Type B pancreatic cell (in vitro differentiated cells): ENCODE results near the gene ISG15. TPM values are rescaled to one million over a fixed set of nuclear protein-coding genes. Genes with fewer than 3 reads are reported as not detected.
A peak's percentile ranks its signal among the peaks of the same experiment; 100 is the strongest.

Experiments used
- DNase-seq: peaks from one replicate; pipeline ENCODE4 v3.0.0; 2021; ENCODE audit warnings: mixed read lengths; ENCODE audit not compliant: unreplicated experiment; ENCODE audit errors: extremely low spot score
- H3K27ac Mint-ChIP-seq: 2 replicates; pipeline ENCODE4 v1.8.0; 2021; ENCODE audit warnings: mild to moderate bottlenecking, mixed read lengths
- H3K27me3 Mint-ChIP-seq: 2 replicates; pipeline ENCODE4 v1.8.0; 2021; ENCODE audit warnings: mixed read lengths
- H3K36me3 Mint-ChIP-seq: 2 replicates; pipeline ENCODE4 v1.8.0; 2021; ENCODE audit warnings: mixed read lengths
- H3K4me1 Mint-ChIP-seq: one replicate; pipeline ENCODE4 v1.8.0; 2021; ENCODE audit warnings: mixed read lengths; ENCODE audit not compliant: unreplicated experiment
- H3K4me3 Mint-ChIP-seq: 2 replicates; pipeline ENCODE4 v1.8.0; 2021; ENCODE audit warnings: mild to moderate bottlenecking, mixed read lengths
- H3K9me3 Mint-ChIP-seq: 2 replicates; pipeline ENCODE4 v1.8.0; 2021; ENCODE audit warnings: mixed read lengths
- total RNA-seq: library from RNA; stranded (reverse); gene quantifications from 2 replicates; pipeline ENCODE4 v1.2.1, GENCODE V29; 2021; ENCODE audit warnings: low replicate concordance
- TF ChIP-seq, protein P1 (sequence below): fragments of 200-600 bp; sonication (generic); conservative IDR thresholded peaks from 2 replicates; pipeline ENCODE4 v1.5.0; 2021; ENCODE audit warnings: antibody characterized with exemption, mild to moderate bottlenecking

The ISG15 gene
- total RNA-seq, 1 donor from 2014 or later, result 20.8 TPM

DNA sequence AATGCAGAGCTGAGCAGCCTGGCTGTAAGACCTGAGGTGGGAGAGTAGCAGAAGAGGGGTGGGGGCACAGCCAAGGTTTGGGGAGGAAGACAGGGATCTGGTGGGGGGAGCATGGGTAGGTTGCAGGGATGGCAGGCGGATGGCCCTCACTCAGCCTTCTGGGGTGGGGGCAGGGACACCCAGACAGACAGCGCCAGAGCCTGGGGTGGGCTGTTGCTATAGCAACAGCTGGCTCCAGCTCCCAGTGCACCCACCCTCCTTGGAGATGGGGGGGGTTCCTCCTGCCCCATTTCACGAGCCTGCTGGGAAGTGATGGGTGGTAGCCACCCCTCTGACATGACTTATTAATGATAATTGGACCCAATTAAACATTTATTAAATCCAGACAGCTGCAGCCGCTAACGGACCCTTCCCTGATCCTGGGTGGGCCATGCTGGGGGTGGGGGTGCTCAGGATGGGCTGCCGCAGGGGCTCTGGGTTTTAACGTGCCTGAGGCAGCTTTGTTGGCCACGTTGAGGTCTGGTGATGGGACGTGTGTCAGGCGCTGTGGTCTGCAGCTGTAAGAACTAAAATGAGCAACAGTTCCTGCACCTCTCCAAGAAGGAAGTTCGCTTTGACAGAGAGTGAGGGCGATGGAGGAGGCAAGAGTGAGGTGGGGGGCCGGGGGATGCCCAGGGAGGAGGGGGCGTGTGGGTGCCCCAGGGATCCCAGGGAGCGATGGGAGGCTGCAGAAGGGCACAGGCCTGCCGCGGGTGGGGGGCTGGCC lies 26.0 kb downstream of the ISG15 start:
- no peak for DNase-seq
- TF ChIP-seq, protein P1, sequence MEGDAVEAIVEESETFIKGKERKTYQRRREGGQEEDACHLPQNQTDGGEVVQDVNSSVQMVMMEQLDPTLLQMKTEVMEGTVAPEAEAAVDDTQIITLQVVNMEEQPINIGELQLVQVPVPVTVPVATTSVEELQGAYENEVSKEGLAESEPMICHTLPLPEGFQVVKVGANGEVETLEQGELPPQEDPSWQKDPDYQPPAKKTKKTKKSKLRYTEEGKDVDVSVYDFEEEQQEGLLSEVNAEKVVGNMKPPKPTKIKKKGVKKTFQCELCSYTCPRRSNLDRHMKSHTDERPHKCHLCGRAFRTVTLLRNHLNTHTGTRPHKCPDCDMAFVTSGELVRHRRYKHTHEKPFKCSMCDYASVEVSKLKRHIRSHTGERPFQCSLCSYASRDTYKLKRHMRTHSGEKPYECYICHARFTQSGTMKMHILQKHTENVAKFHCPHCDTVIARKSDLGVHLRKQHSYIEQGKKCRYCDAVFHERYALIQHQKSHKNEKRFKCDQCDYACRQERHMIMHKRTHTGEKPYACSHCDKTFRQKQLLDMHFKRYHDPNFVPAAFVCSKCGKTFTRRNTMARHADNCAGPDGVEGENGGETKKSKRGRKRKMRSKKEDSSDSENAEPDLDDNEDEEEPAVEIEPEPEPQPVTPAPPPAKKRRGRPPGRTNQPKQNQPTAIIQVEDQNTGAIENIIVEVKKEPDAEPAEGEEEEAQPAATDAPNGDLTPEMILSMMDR, result no peak
- no peaks in the 10 kb centered on the region for H3K9me3 Mint-ChIP-seq
- H3K4me1 Mint-ChIP-seq, result peaks cover 11% of the 10 kb centered on the region
- H3K4me3 Mint-ChIP-seq, result peak overlapping the region; percentile 65
- no peaks in the 10 kb centered on the region for H3K36me3 Mint-ChIP-seq
- H3K27ac Mint-ChIP-seq, result no peak overlapping the region
- H3K27me3 Mint-ChIP-seq, result peaks cover 15% of the 10 kb centered on the region

DNA sequence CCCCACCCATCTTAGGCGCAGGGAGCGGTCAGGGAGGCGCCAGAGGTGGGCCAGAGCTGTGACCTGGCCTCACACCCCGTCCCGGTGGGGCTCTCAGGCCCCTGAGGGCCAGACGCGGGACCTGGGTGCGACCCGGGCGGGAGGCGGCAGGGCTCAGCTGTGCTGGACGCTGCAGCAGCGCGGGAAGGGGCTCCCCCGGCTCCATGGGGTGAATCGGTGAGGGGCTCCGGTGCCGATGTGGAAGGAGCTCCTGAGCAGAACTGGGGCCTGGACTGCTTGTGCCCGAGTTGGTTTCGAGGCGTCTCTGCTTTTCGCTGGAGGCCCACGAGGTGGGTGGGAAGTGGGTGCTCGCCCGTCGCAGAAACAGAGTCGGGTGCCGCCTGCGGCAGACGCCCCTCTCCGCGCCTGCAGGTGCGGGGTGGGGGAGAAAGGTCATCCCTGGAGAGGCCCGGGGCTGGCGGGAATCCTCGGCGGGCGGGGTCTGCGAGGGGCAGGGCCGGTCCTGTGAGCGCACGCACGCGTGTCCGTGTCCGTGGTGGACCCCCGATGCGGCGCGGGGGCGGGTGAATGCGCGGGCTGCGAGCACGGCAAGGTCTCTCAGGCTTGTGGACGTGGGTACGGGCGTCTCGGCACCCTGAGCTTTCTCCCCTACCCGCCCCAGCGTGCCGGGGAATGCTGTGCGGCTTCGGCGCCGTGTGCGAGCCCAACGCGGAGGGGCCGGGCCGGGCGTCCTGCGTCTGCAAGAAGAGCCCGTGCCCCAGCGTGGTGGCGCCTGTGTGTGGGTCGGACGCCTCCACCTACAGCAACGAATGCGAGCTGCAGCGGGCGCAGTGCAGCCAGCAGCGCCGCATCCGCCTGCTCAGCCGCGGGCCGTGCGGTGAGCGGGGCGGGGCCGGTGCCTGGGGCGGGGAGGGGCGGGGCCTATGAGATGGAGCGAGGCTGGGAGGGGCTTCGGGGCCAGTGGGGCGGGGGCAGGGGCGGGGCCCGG lies 27.0 kb downstream of the ISG15 start:
- no peak for DNase-seq
- H3K4me3 Mint-ChIP-seq, result peak overlapping the region; percentile 65

DNA sequence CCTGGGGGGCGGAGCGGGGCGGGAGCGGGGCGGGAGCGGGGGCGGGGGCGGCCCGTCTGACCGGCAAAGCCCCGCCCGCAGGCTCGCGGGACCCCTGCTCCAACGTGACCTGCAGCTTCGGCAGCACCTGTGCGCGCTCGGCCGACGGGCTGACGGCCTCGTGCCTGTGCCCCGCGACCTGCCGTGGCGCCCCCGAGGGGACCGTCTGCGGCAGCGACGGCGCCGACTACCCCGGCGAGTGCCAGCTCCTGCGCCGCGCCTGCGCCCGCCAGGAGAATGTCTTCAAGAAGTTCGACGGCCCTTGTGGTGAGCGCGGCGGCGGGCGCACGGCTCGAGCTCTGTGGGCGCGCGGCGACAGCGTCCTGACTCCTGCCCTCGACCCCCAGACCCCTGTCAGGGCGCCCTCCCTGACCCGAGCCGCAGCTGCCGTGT lies 27.8 kb downstream of the ISG15 start:
- H3K9me3 Mint-ChIP-seq, result no peaks in the 10 kb centered on the region

More for the DNA sequence above, 27.0 kb downstream of the ISG15 start:
- Mint-ChIP-seq H3K36me3 (peaks cover 4% of the 10 kb centered on the region), H3K9me3 (no peaks in the 10 kb centered on the region), H3K4me1 (peaks cover 11% of the 10 kb centered on the region), H3K27ac (no peak overlapping the region), H3K27me3 (peaks cover 15% of the 10 kb centered on the region)
- TF ChIP-seq, protein P1, result peak; percentile 35

DNA sequence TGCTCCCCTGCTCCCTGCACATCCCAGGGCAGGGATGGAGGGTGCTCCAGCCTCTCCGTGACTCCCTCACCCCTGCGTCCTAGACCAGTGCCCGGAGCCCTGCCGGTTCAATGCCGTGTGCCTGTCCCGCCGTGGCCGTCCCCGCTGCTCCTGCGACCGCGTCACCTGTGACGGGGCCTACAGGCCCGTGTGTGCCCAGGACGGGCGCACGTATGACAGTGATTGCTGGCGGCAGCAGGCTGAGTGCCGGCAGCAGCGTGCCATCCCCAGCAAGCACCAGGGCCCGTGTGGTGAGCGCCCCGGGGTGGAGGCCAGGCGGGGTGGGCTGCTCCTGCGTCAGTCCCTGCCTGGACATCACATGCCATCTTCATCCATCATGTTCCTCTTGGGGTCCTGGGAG lies 28.6 kb downstream of the ISG15 start:
- peaks cover 4% of the 10 kb centered on the region for H3K36me3 Mint-ChIP-seq
- peaks cover 11% of the 10 kb centered on the region for H3K4me1 Mint-ChIP-seq
- DNase-seq, result no peak
- H3K27ac Mint-ChIP-seq, result no peak overlapping the region
- no peaks in the 10 kb centered on the region for H3K9me3 Mint-ChIP-seq
- H3K4me3 Mint-ChIP-seq, result no peak overlapping the region
- TF ChIP-seq, protein P1, result no peak
- H3K27me3 Mint-ChIP-seq, result peaks cover 15% of the 10 kb centered on the region

More for the DNA sequence above, 27.8 kb downstream of the ISG15 start:
- H3K4me1 Mint-ChIP-seq, result peaks cover 11% of the 10 kb centered on the region
- H3K4me3 Mint-ChIP-seq, result no peak overlapping the region
- TF ChIP-seq, protein P1, result no peak
- peaks cover 4% of the 10 kb centered on the region for H3K36me3 Mint-ChIP-seq
- no peak overlapping the region for H3K27ac Mint-ChIP-seq
- peaks cover 15% of the 10 kb centered on the region for H3K27me3 Mint-ChIP-seq
- DNase-seq, result no peak

DNA sequence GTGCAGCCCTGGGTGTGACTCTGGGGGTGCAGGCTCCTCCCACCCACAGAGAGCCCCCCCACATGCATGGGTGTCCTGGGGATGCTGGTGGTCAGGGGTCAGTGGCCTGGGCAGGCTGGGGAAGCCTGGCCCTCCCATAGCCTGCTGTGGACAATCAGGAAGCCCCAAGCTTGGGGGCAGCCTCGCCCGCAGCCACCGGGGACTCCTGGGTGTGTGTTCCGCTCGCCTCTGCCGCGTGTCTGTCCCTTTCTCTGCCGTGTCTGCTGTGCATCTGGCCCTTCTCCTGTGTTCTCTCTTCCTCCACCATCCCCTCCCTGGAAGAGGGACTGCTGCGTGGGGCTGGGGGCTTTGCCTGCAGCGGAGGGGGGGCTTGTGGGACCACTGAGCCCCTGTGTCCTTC lies 29.5 kb downstream of the ISG15 start:
- H3K4me1 Mint-ChIP-seq, result peaks cover 11% of the 10 kb centered on the region
- TF ChIP-seq, protein P1, result no peak
- H3K4me3 Mint-ChIP-seq, result no peak overlapping the region
- peaks cover 15% of the 10 kb centered on the region for H3K27me3 Mint-ChIP-seq
- H3K36me3 Mint-ChIP-seq, result peaks cover 4% of the 10 kb centered on the region
- no peaks in the 10 kb centered on the region for H3K9me3 Mint-ChIP-seq
- H3K27ac Mint-ChIP-seq, result no peak overlapping the region
- DNase-seq, result no peak
